ENCODE results near the gene IGFN1. TPM values are rescaled to one million over a fixed set of nuclear protein-coding genes. Genes with fewer than 3 reads are reported as not detected.

Gene IGFN1
- total RNA-seq, 1 donor from 2014 or later = 0.52 TPM

DNA sequence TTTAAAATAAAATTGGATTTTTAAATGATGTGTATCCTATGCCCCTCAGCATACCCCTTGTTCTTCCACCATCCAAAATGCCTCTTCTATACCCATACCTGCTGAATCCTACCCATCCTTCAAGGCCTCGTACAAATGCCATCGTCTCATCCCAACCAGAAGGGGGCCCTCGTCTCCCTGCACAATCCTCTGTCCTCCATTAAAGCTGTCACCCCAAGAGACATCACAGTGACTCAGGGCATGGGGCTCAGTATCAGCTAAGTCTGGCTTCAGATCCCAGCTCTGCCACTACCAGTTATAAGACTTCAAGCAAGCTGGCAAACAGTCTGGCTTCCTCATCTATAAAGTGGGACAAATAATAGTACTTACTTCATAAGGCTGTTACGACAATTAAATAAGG is 23.8 kb downstream of the IGFN1 start:
- Histone ChIP-seq H3K9me3 (ENCODE audit: control insufficient read depth in 3 of 3, low read length in 3 of 3) (no peaks in the 10 kb centered on the region), H3K27ac (ENCODE audit: low read depth, low read length) (no peak overlapping the region), H3K27me3 (ENCODE audit: control insufficient read depth in 3 of 3, insufficient read depth in 3 of 3, low read length in 3 of 3) (peaks cover 0 to 3% (median 2%) of the 10 kb centered on the region in 3 donors), H3K4me1 (ENCODE audit: control insufficient read depth in 3 of 3, insufficient read depth in 3 of 3, low read length in 3 of 3) (peaks cover 0 to 8% (median 0%) of the 10 kb centered on the region in 3 donors), H3K9ac (ENCODE audit: low read depth in 1 of 3, low read length in 3 of 3) (no peak overlapping the region), H3K36me3 (ENCODE audit: control insufficient read depth in 3 of 3, insufficient read depth in 3 of 3, low read length in 3 of 3) (peaks cover 0 to 67% (median 20%) of the 10 kb centered on the region in 3 donors), H3K4me3 (ENCODE audit: low read length in 3 of 3) (no peak overlapping the region)

DNA sequence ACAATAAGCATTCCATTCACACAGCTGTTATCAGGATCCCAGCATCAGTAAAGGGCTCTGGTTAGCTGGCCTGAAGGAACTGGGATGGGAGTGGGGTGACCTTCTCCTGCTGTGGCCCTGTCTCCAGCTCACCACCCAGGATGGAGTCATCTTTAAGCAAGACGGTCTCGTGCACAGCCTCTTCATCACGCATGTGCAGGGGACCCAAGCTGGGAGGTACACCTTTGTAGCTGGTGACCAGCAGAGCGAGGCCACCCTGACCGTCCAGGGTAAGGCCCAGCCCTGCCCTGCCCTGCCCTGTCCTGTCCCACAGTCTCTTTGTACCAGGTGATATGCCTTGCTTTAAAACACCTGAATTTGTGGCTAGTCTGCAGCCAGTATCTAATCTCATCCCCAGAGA is 24.3 kb downstream of the IGFN1 start:
- no peaks in the 10 kb centered on the region for H3K9me3 ChIP-seq (ENCODE audit: control insufficient read depth in 3 of 3, low read length in 3 of 3)
- H3K27ac ChIP-seq (ENCODE audit: low read depth, low read length) = no peak overlapping the region
- H3K4me3 ChIP-seq (ENCODE audit: low read length in 3 of 3) = no peak overlapping the region
- peaks cover 0 to 3% (median 2%) of the 10 kb centered on the region in 3 donors for H3K27me3 ChIP-seq (ENCODE audit: control insufficient read depth in 3 of 3, insufficient read depth in 3 of 3, low read length in 3 of 3)
- H3K36me3 ChIP-seq (ENCODE audit: control insufficient read depth in 3 of 3, insufficient read depth in 3 of 3, low read length in 3 of 3) = peaks cover 0 to 69% (median 20%) of the 10 kb centered on the region in 3 donors
- H3K9ac ChIP-seq (ENCODE audit: low read depth in 1 of 3, low read length in 3 of 3) = peak overlapping the region in 1 of 3 donors; percentile 16
- H3K4me1 ChIP-seq (ENCODE audit: control insufficient read depth in 3 of 3, insufficient read depth in 3 of 3, low read length in 3 of 3) = peaks cover 0 to 8% (median 0%) of the 10 kb centered on the region in 3 donors

DNA sequence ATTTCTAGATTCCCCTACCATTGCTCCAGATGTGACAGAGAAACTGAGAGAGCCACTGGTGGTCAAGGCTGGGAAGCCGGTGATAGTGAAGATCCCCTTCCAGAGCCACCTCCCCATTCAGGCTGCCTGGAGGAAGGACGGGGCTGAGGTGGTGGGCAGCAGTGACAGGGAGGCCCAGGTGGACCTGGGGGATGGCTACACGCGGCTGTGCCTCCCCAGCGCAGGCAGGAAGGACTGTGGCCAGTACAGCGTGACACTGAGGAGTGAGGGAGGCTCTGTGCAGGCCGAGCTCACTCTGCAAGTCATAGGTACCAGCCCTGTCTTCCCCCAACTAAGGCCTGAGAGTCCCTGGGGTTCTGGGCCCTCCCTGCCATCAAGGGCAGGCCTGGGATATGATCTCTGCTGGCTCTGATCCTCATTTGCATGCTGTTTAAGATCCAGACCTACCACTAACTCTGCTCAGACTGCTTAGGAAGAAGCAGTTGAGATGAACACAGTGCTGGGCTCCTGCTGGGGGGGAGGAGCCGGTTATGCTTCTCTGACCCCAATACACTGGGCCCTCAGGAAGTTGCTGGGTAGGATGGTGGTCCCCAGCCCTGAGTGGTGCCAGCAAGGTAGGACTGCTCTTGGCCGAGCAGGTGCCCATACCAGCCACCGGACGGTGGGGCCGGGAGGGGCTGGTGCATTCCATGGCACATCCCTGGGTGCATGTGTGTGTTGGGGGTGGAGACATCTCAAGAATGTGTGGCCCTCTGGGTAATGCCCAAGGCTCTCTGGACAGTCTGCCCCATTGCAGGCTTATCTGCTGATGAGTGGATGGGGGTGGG is 25.1 kb downstream of the IGFN1 start:
- Histone ChIP-seq H3K36me3 (ENCODE audit: control insufficient read depth in 3 of 3, insufficient read depth in 3 of 3, low read length in 3 of 3) (peaks cover 0 to 74% (median 22%) of the 10 kb centered on the region in 3 donors), H3K27ac (ENCODE audit: low read depth, low read length) (no peak overlapping the region), H3K9me3 (ENCODE audit: control insufficient read depth in 3 of 3, low read length in 3 of 3) (no peaks in the 10 kb centered on the region), H3K4me3 (ENCODE audit: low read length in 3 of 3) (no peak overlapping the region), H3K27me3 (ENCODE audit: control insufficient read depth in 3 of 3, insufficient read depth in 3 of 3, low read length in 3 of 3) (peaks cover 0 to 3% (median 2%) of the 10 kb centered on the region in 3 donors), H3K4me1 (ENCODE audit: control insufficient read depth in 3 of 3, insufficient read depth in 3 of 3, low read length in 3 of 3) (peaks cover 0 to 10% (median 0%) of the 10 kb centered on the region in 3 donors), H3K9ac (ENCODE audit: low read depth in 1 of 3, low read length in 3 of 3) (no peak overlapping the region)

DNA sequence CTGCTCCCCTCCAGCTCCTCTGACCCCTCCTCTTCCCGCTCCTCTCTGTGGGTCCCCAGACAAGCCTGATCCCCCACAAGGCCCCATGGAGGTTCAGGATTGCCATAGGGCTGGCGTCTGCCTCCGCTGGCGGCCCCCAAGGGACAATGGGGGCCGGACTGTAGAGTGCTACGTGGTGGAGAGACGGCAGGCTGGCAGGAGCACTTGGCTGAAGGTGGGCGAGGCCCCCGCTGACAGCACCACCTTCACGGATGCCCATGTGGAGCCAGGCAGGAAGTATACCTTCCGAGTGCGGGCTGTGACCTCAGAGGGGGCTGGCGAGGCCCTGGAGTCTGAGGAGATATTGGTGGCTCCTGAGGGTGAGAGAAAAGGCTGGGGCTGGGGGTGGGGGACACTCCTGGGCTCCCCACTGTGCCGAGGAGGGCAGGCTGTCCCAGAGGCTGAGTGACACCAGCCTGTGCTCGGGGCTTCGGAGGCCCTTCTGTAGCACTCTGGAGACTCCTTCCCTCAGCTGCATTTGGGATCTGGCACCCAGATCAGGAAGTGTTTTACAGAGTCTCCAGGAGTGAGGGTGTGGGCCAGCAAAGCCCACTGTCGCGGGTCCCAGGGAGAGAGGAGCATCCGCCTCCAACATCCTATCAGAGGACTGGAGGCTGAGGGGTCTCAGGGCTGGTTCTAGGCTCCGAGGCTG is 25.9 kb downstream of the IGFN1 start:
- no peak overlapping the region for H3K27ac ChIP-seq (ENCODE audit: low read depth, low read length)
- peaks cover 0 to 3% (median 2%) of the 10 kb centered on the region in 3 donors for H3K27me3 ChIP-seq (ENCODE audit: control insufficient read depth in 3 of 3, insufficient read depth in 3 of 3, low read length in 3 of 3)
- peaks cover 0 to 12% (median 0%) of the 10 kb centered on the region in 3 donors for H3K4me1 ChIP-seq (ENCODE audit: control insufficient read depth in 3 of 3, insufficient read depth in 3 of 3, low read length in 3 of 3)
- peak overlapping the region in 1 of 3 donors; percentile 40 for H3K9ac ChIP-seq (ENCODE audit: low read depth in 1 of 3, low read length in 3 of 3)
- H3K4me3 ChIP-seq (ENCODE audit: low read length in 3 of 3) = no peak overlapping the region
- no peaks in the 10 kb centered on the region for H3K9me3 ChIP-seq (ENCODE audit: control insufficient read depth in 3 of 3, low read length in 3 of 3)
- peaks cover 0 to 80% (median 26%) of the 10 kb centered on the region in 3 donors for H3K36me3 ChIP-seq (ENCODE audit: control insufficient read depth in 3 of 3, insufficient read depth in 3 of 3, low read length in 3 of 3)

DNA sequence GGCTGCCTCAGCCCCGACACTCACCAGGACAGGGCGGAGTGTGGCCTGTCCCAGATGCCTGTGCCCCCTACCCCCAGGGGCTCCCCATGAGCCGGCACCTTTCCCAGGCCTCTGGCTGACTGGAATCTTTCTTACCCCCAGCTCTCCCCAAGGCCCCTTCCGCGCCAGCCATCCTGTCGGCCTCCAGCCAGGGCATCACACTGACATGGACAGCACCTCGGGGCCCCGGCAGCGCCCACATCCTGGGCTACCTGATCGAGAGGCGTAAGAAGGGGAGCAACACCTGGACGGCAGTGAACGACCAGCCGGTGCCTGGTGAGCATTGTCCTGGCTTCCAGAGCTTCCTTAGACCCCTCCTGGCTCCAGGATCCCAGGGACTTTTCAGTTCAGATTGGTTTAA is 26.5 kb downstream of the IGFN1 start:
- Histone ChIP-seq H3K4me1 (ENCODE audit: control insufficient read depth in 3 of 3, insufficient read depth in 3 of 3, low read length in 3 of 3) (peaks cover 0 to 16% (median 0%) of the 10 kb centered on the region in 3 donors), H3K4me3 (ENCODE audit: low read length in 3 of 3) (no peak overlapping the region), H3K9ac (ENCODE audit: low read depth in 1 of 3, low read length in 3 of 3) (no peak overlapping the region), H3K27me3 (ENCODE audit: control insufficient read depth in 3 of 3, insufficient read depth in 3 of 3, low read length in 3 of 3) (no peaks in the 10 kb centered on the region), H3K36me3 (ENCODE audit: control insufficient read depth in 3 of 3, insufficient read depth in 3 of 3, low read length in 3 of 3) (peaks cover 0 to 79% (median 24%) of the 10 kb centered on the region in 3 donors), H3K9me3 (ENCODE audit: control insufficient read depth in 3 of 3, low read length in 3 of 3) (no peaks in the 10 kb centered on the region), H3K27ac (ENCODE audit: low read depth, low read length) (no peak overlapping the region)

DNA sequence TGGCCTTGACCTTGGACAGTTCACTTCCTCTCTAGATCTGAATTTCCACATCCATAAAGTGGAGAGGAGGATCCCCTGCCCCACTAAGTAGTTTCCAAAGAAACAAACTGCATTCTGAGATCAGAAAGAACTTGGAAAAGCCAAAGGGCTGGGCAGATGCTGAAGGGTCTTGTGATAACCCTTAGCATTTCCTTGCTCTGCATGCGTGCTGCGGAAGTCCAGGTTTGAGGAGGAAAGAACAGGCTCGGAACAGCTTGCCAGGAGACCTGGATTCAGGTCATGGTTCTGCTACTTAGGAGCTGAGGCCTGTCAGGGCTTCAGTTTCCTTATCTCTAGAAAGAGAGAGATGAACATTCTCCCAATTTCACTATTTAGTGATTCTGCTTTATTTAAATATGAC is 27.2 kb downstream of the IGFN1 start:
- H3K4me3 ChIP-seq (ENCODE audit: low read length in 3 of 3) = no peak overlapping the region
- H3K27me3 ChIP-seq (ENCODE audit: control insufficient read depth in 3 of 3, insufficient read depth in 3 of 3, low read length in 3 of 3) = no peaks in the 10 kb centered on the region
- peaks cover 0 to 82% (median 23%) of the 10 kb centered on the region in 3 donors for H3K36me3 ChIP-seq (ENCODE audit: control insufficient read depth in 3 of 3, insufficient read depth in 3 of 3, low read length in 3 of 3)
- no peaks in the 10 kb centered on the region for H3K9me3 ChIP-seq (ENCODE audit: control insufficient read depth in 3 of 3, low read length in 3 of 3)
- H3K9ac ChIP-seq (ENCODE audit: low read depth in 1 of 3, low read length in 3 of 3) = no peak overlapping the region
- peaks cover 2 to 21% (median 5%) of the 10 kb centered on the region in 3 donors for H3K4me1 ChIP-seq (ENCODE audit: control insufficient read depth in 3 of 3, insufficient read depth in 3 of 3, low read length in 3 of 3)
- H3K27ac ChIP-seq (ENCODE audit: low read depth, low read length) = no peak overlapping the region

DNA sequence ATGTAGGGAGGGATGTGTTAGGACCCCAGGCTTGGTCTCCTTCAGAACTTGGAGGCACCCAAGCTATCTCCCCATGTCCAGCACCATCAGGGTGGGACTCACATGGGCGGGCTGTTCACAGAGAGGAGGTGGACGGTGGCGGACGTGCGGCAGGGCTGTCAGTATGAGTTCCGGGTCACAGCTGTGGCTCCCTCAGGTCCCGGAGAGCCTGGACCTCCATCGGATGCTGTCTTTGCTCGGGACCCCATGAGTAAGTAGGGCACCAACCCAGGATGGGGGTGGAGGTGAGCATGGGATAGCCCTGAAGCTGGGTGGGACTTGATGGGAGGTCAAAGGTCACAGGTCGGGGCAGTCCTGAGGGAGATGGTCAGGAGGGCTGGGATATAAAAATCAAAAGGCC is 27.8 kb downstream of the IGFN1 start:
- Histone ChIP-seq H3K9me3 (ENCODE audit: control insufficient read depth in 3 of 3, low read length in 3 of 3) (no peaks in the 10 kb centered on the region), H3K27me3 (ENCODE audit: control insufficient read depth in 3 of 3, insufficient read depth in 3 of 3, low read length in 3 of 3) (no peaks in the 10 kb centered on the region), H3K9ac (ENCODE audit: low read depth in 1 of 3, low read length in 3 of 3) (no peak overlapping the region), H3K4me3 (ENCODE audit: low read length in 3 of 3) (no peak overlapping the region), H3K27ac (ENCODE audit: low read depth, low read length) (no peak overlapping the region), H3K4me1 (ENCODE audit: control insufficient read depth in 3 of 3, insufficient read depth in 3 of 3, low read length in 3 of 3) (peaks cover 2 to 21% (median 7%) of the 10 kb centered on the region in 3 donors), H3K36me3 (ENCODE audit: control insufficient read depth in 3 of 3, insufficient read depth in 3 of 3, low read length in 3 of 3) (peaks cover 0 to 81% (median 19%) of the 10 kb centered on the region in 3 donors)

DNA sequence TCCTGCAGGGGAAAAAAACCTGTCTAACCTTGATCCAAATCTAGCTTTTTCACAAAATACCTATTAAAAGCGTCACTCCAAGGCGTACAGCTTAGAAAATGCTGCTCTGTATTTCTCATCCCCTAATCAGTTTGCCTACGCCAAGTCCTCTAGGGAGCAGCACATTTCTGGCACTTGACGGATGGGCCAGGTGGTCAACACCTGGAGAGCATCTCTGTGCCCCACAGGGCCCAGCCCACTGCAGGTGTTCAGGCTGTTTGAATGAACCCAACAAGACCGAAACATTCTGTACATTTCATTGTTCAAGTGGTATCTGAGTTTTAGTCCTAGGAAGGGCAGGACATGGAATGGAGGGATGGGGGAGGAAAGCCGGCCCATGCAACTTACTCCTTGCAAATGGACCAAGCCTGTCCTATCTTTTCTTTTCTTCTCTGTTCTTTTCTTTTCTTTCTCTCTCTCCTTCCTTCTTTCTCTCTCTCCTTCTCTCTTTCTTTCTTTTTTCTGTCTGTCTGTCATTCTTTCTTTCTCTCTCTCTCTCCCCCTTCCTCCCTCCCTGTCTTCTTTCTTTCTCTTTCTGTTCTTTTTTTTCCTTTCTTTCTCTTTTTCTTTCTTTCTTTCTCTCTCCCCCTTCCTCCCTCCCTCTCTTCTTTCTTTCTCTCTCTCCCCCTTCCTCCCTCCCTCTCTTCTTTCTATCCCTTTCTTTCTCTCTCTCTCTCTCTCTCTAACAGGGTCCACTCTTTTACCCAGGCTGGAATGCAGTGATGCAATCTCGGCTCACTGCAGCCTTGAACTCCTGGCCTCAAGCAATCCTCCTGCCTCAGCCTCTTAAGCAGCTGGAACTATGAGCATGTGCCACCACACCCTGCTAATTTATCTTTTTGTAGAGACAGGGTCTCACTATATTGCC is 29.1 kb downstream of the IGFN1 start:
- Histone ChIP-seq H3K9me3 (ENCODE audit: control insufficient read depth in 3 of 3, low read length in 3 of 3) (no peaks in the 10 kb centered on the region), H3K27me3 (ENCODE audit: control insufficient read depth in 3 of 3, insufficient read depth in 3 of 3, low read length in 3 of 3) (no peaks in the 10 kb centered on the region), H3K4me1 (ENCODE audit: control insufficient read depth in 3 of 3, insufficient read depth in 3 of 3, low read length in 3 of 3) (peaks cover 2 to 21% (median 7%) of the 10 kb centered on the region in 3 donors), H3K4me3 (ENCODE audit: low read length in 3 of 3) (no peak overlapping the region), H3K27ac (ENCODE audit: low read depth, low read length) (no peak overlapping the region), H3K9ac (ENCODE audit: low read depth in 1 of 3, low read length in 3 of 3) (no peak overlapping the region), H3K36me3 (ENCODE audit: control insufficient read depth in 3 of 3, insufficient read depth in 3 of 3, low read length in 3 of 3) (peaks cover 0 to 83% (median 24%) of the 10 kb centered on the region in 3 donors)

DNA sequence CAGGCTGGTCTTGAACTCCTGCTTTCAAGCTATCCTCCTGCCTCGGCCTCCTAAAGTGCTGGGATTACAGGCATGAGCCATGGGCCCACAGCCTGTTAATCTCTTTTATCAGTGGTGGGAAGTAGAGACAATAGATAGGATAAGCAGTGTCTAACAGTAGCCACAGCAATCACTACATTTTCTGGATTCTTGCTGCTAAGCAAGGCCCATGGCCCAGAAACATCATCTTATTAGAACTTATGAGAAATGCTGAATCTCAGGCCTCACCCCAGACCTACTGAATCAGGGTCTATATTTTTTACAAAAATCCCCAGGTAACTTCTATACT is 29.7 kb downstream of the IGFN1 start:
- H3K27me3 ChIP-seq (ENCODE audit: control insufficient read depth in 3 of 3, insufficient read depth in 3 of 3, low read length in 3 of 3) = no peaks in the 10 kb centered on the region
- no peak overlapping the region for H3K4me3 ChIP-seq (ENCODE audit: low read length in 3 of 3)
- peaks cover 2 to 20% (median 7%) of the 10 kb centered on the region in 3 donors for H3K4me1 ChIP-seq (ENCODE audit: control insufficient read depth in 3 of 3, insufficient read depth in 3 of 3, low read length in 3 of 3)
- peaks cover 0 to 83% (median 27%) of the 10 kb centered on the region in 3 donors for H3K36me3 ChIP-seq (ENCODE audit: control insufficient read depth in 3 of 3, insufficient read depth in 3 of 3, low read length in 3 of 3)
- no peak overlapping the region for H3K27ac ChIP-seq (ENCODE audit: low read depth, low read length)
- peak overlapping the region in 1 of 3 donors; percentile 11 for H3K9ac ChIP-seq (ENCODE audit: low read depth in 1 of 3, low read length in 3 of 3)
- H3K9me3 ChIP-seq (ENCODE audit: control insufficient read depth in 3 of 3, low read length in 3 of 3) = no peaks in the 10 kb centered on the region
